GM12872 (cell line): ENCODE measurements around the gene PRXL2B.

Experiments
- TF ChIP-seq, protein P1 (sequence below): IDR thresholded peaks from 3 replicates; pipeline ENCODE4 v1.5.1; 2011; ENCODE audit warnings: low read depth, mild to moderate bottlenecking, low read length, moderate library complexity; ENCODE audit not compliant: insufficient read depth

The PRXL2B gene

GRCh38 chr1:2556277-2556677 lies 30.3 kb upstream of the PRXL2B start, which contains the start of gene TNFRSF14:
TNFRSF14 (plus strand) TSS chr1:2556371; CDS start chr1:2556665, 294 bp downstream.
- TF ChIP-seq, protein P1, sequence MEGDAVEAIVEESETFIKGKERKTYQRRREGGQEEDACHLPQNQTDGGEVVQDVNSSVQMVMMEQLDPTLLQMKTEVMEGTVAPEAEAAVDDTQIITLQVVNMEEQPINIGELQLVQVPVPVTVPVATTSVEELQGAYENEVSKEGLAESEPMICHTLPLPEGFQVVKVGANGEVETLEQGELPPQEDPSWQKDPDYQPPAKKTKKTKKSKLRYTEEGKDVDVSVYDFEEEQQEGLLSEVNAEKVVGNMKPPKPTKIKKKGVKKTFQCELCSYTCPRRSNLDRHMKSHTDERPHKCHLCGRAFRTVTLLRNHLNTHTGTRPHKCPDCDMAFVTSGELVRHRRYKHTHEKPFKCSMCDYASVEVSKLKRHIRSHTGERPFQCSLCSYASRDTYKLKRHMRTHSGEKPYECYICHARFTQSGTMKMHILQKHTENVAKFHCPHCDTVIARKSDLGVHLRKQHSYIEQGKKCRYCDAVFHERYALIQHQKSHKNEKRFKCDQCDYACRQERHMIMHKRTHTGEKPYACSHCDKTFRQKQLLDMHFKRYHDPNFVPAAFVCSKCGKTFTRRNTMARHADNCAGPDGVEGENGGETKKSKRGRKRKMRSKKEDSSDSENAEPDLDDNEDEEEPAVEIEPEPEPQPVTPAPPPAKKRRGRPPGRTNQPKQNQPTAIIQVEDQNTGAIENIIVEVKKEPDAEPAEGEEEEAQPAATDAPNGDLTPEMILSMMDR: peak; percentile 30; the same call in 2 of the 3 replicates

GRCh38 chr1:2556678-2557481 lies 29.7 kb upstream of the PRXL2B start:
- TF ChIP-seq, protein P1: peak; percentile 27; the same call in 2 of the 3 replicates

GRCh38 chr1:2557482-2558400 lies 28.8 kb upstream of the PRXL2B start:
- TF ChIP-seq, protein P1: no peak

GRCh38 chr1:2558420-2558819 lies 28.2 kb upstream of the PRXL2B start:
- TF ChIP-seq, protein P1: no peak

DNA sequence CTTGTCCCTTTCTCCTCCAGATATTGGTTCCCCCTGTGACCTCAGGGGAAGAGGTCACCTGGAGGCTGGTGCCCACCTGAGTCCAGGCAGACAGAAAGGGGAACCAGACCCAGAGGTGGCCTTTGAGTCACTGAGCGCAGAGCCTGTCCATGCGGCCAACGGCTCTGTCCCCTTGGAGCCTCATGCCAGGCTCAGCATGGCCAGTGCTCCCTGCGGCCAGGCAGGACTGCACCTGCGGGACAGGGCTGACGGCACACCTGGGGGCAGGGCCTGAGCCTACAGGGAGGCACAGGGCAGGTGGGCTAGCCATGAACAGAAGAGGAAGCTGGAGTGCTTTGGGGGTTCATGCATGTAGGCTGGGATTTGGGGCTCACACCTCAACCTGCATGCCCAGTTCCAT lies 27.7 kb upstream of the PRXL2B start:
- TF ChIP-seq, protein P1: no peak

DNA sequence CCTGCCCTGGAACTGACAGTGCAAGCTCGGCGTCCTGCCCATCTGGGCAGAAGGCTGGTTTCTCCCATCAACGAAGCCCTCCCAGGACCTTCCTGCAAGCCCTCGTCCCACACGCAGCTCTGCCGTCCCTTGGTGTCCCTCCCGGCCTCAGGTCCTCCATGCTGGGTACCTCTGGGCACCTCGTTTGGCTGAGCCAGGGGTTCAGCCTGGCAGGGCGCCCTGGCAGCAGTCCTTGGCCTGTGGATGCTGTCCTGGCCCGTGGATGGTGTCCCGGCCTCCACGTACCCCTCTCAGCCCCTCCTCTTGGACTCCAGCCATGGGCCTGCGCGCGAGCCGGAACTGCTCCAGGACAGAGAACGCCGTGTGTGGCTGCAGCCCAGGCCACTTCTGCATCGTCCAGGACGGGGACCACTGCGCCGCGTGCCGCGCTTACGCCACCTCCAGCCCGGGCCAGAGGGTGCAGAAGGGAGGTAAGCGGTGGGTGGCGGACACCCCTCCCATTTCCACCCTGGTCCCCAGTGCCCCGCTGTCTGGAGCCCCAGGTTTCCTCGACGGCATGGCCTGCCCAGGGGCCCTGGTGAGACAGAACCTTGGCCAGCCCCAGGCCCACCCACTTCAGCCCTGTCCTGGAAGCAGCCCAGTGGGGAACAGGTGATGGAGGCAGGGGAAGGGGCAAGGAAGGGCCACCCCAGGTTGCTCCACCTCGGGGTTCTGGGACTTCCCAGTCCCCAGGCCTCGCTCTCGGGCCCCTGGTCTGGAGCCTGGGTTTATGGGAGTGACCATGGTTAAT lies 26.9 kb upstream of the PRXL2B start:
- TF ChIP-seq, protein P1: no peak
